HCT116 (cell line): ENCODE data around the gene SLC1A1. TPM values are rescaled to one million over a fixed set of nuclear protein-coding genes. Genes with fewer than 3 reads are reported as not detected.

ENCODE experiments used
- ATAC-seq: fragments of 200-7000 bp; cut with Tn5 transposase; 2 replicates; pipeline ENCODE4 v1.9.1; 2020; ENCODE audit warnings: mild to moderate bottlenecking, moderate library complexity
- BruUV-seq: library from RNA; stranded (reverse); fragments of 400-500 nt; replicated peaks from 2 replicates; lab custom pipeline; 2021; lab: Mats Ljungman, UMichigan
- CTCF ChIA-PET: fragments of 300-600 bp; sonication (Branson Sonifier 250); formaldehyde crosslinking; loops from one replicate; lab custom pipeline; 2021; ENCODE audit warnings: antibody characterized with exemption; lab: Charles Lee
- POLR2A ChIA-PET: fragments of 300-600, 350-600 bp; sonication (Branson Sonifier 250); formaldehyde crosslinking; loops from one replicate; lab custom pipeline; 2021; ENCODE audit warnings: antibody characterized with exemption; lab: Charles Lee
- RAD21 ChIA-PET, 2 experiments: fragments of 300-600 bp; sonication (Branson Sonifier 250); formaldehyde crosslinking; loops; one replicate each; lab custom pipeline; 2023; ENCODE audit warnings: low total read pairs in 2 of 2; ENCODE audit not compliant: uncharacterized antibody in 2 of 2, unreplicated experiment in 2 of 2, low non-redundant PET in 1 of 2; lab: Charles Lee
- DNase-seq: peaks from one replicate; pipeline ENCODE4 v3.0.0-alpha.2; 2010; ENCODE audit warnings: low read depth, low spot score
- H2AFZ ChIP-seq: fragments of 200-600 bp; shearing (Covaris generic), sonication (generic); 2 replicates; pipeline ENCODE4 v1.6.1; 2017; ENCODE audit warnings: low read depth, mixed run types, mixed read lengths, antibody characterized with exemption, low read length; ENCODE audit not compliant: poor library complexity, severe bottlenecking
- H3K27ac ChIP-seq: 2 replicates; pipeline ENCODE4 v1.5.1; 2012; ENCODE audit warnings: low read depth, low read length
- H3K27me3 ChIP-seq: fragments of 200-600 bp; sonication (generic); 2 replicates; pipeline ENCODE4 v1.6.1; 2016; ENCODE audit warnings: mixed run types, low read length, mixed read lengths; ENCODE audit not compliant: insufficient read depth
- H3K36me3 ChIP-seq, 2 experiments: fragments of 200-500 bp in 1 of 2; fragments of 200-600 bp in 1 of 2; sonication (Bioruptor generic) in 1 of 2; sonication (generic) in 1 of 2; 2 replicates each; pipeline versions ENCODE4 v1.5.1 to v1.6.1; 2014 to 2016; ENCODE audit warnings: low read length in 2 of 2, inconsistent platforms in 1 of 2, mixed read lengths in 1 of 2, mixed run types in 1 of 2; ENCODE audit not compliant: insufficient read depth in 2 of 2, control insufficient read depth in 1 of 2
- H3K4me1 ChIP-seq, 2 experiments: fragments of 200-600 bp in 1 of 2; sonication (generic) in 1 of 2; 2 replicates each; pipeline versions ENCODE4 v1.5.1 to v1.6.1; 2012 to 2017; ENCODE audit warnings: low read length in 2 of 2, inconsistent platforms in 1 of 2, mild to moderate bottlenecking in 1 of 2, mixed read lengths in 1 of 2, mixed run types in 1 of 2, moderate library complexity in 1 of 2; ENCODE audit not compliant: insufficient read depth in 2 of 2, control insufficient read depth in 1 of 2
- H3K4me2 ChIP-seq: fragments of 200-600 bp; sonication (generic); 2 replicates; pipeline ENCODE4 v1.6.1; 2017; ENCODE audit warnings: mixed run types, low read length, mixed read lengths
- H3K4me3 ChIP-seq, 2 experiments: fragments of 200-600 bp in 1 of 2; sonication (generic) in 1 of 2; replicated peaks in 1 of 2; 2 replicates each; pipeline ENCODE4 v1.5.1; 2011 to 2016; ENCODE audit warnings: low read length in 2 of 2, control low read depth in 1 of 2, low read depth in 1 of 2, mild to moderate bottlenecking in 1 of 2, mixed read lengths in 1 of 2, mixed run types in 1 of 2
- H3K79me2 ChIP-seq: fragments of 200-600 bp; sonication (generic); 2 replicates; pipeline ENCODE4 v1.6.1; 2017; ENCODE audit warnings: mild to moderate bottlenecking, mixed run types, low read length, moderate library complexity, mixed read lengths; ENCODE audit not compliant: insufficient read depth
- H3K9ac ChIP-seq: fragments of 200-600 bp; sonication (generic); 2 replicates; pipeline ENCODE4 v1.6.1; 2016; ENCODE audit warnings: low read length, mixed read lengths
- H3K9me2 ChIP-seq: fragments of 200-600 bp; sonication (generic), shearing (Covaris generic); 2 replicates; pipeline ENCODE4 v1.6.1; 2017; ENCODE audit warnings: mixed run types, mild to moderate bottlenecking, moderate library complexity; ENCODE audit not compliant: insufficient read depth
- H3K9me3 ChIP-seq, 2 experiments: fragments of 200-500 bp in 1 of 2; fragments of 200-600 bp in 1 of 2; sonication (Bioruptor generic) in 1 of 2; sonication (generic) in 1 of 2; 2 replicates each; pipeline ENCODE4 v1.6.1; 2014 to 2017; ENCODE audit warnings: low read length in 2 of 2, mixed read lengths in 2 of 2, inconsistent platforms in 1 of 2, low read depth in 1 of 2, mild to moderate bottlenecking in 1 of 2, mixed run types in 1 of 2, moderate library complexity in 1 of 2; ENCODE audit not compliant: control insufficient read depth in 1 of 2, insufficient read depth in 1 of 2
- H4K20me1 ChIP-seq: fragments of 200-600 bp; sonication (generic), shearing (Covaris generic); 2 replicates; pipeline ENCODE4 v1.6.1; 2017; ENCODE audit warnings: mixed run types, mild to moderate bottlenecking, moderate library complexity; ENCODE audit not compliant: insufficient read depth
- CEBPB ChIP-seq: IDR thresholded peaks from 2 replicates; pipeline ENCODE4 v1.6.1; 2012; ENCODE audit warnings: low read depth
- ELF1 ChIP-seq: IDR thresholded peaks from 2 replicates; pipeline ENCODE4 v1.6.1; 2012; ENCODE audit warnings: low read depth, borderline replicate concordance
- EZH2 ChIP-seq: fragments of 200-600 bp; sonication (generic); IDR thresholded peaks from 2 replicates; pipeline ENCODE4 v1.6.1; 2017; ENCODE audit warnings: antibody characterized with exemption, mixed run types
- EZH2phosphoT487 ChIP-seq: fragments of 200-600 bp; IDR thresholded peaks from 2 replicates; pipeline ENCODE4 v1.6.1; 2018; ENCODE audit warnings: antibody characterized with exemption, borderline replicate concordance
- FOSL1 ChIP-seq: IDR thresholded peaks from 2 replicates; pipeline ENCODE4 v1.6.1; 2012; ENCODE audit warnings: low read depth
- JUND ChIP-seq: IDR thresholded peaks from 2 replicates; pipeline ENCODE4 v1.6.1; 2012
- POLR2A ChIP-seq: IDR thresholded peaks from 2 replicates; pipeline ENCODE4 v1.7.0; 2011; ENCODE audit warnings: borderline replicate concordance; ENCODE audit not compliant: insufficient read depth, insufficient read length; ENCODE audit errors: extremely low read depth
- POLR2AphosphoS5 ChIP-seq: IDR thresholded peaks from 2 replicates; pipeline ENCODE4 v1.6.1; 2011; ENCODE audit warnings: mild to moderate bottlenecking, low read depth, low read length, moderate library complexity
- RAD21 ChIP-seq: IDR thresholded peaks from 2 replicates; pipeline ENCODE4 v1.6.1; 2012; ENCODE audit warnings: low read depth, mild to moderate bottlenecking
- SIN3A ChIP-seq: IDR thresholded peaks from 2 replicates; pipeline ENCODE4 v1.6.1; 2012; ENCODE audit warnings: low read depth
- SRF ChIP-seq: IDR thresholded peaks from 2 replicates; pipeline ENCODE4 v1.6.1; 2012; ENCODE audit warnings: low read depth
- ZBTB33 ChIP-seq: IDR thresholded peaks from 2 replicates; pipeline ENCODE4 v1.6.1; 2011; ENCODE audit warnings: mild to moderate bottlenecking, low read length, moderate library complexity; ENCODE audit not compliant: insufficient replicate concordance; ENCODE audit errors: extremely low read depth
- ZFX ChIP-seq: fragments of 450-650 bp; IDR thresholded peaks from 2 replicates; pipeline ENCODE4 v1.6.1; 2017
- ZNF274 ChIP-seq: fragments of 200-500 bp; sonication (Bioruptor generic); IDR thresholded peaks from 2 replicates; pipeline ENCODE4 v1.6.1; 2014; ENCODE audit warnings: mild to moderate bottlenecking, low read depth, low read length, inconsistent platforms
- intact Hi-C: fragments of 100-400 bp; cut with micrococcal nuclease; formaldehyde crosslinking; loops from 2 replicates; pipeline ENCODE4 v1.10.0; 2022
- total RNA-seq: library from RNA; stranded (reverse); gene quantifications from one replicate; pipeline ENCODE4 v1.2.1, GENCODE V29; 2021; ENCODE audit not compliant: unreplicated experiment
- TF ChIP-seq, protein P1 (sequence below): IDR thresholded peaks from 2 replicates; pipeline ENCODE4 v1.6.1; 2012
- TF ChIP-seq, protein P2 (sequence below), 3 experiments: fragments of 200-600 bp in 1 of 3; sonication (generic) in 1 of 3; IDR thresholded peaks in 2 of 3; conservative IDR thresholded peaks in 1 of 3; 2 replicates each; pipeline ENCODE4 v1.5.1; 2012 to 2017; ENCODE audit warnings: low read depth in 2 of 3, low read length in 2 of 3, antibody characterized with exemption in 1 of 3, borderline replicate concordance in 1 of 3, control low read depth in 1 of 3, mild to moderate bottlenecking in 1 of 3, mixed read lengths in 1 of 3, mixed run types in 1 of 3, moderate library complexity in 1 of 3; ENCODE audit not compliant: insufficient read depth in 1 of 3

The SLC1A1 gene
- total RNA-seq, 1 experiment from 2014 or later: 6.8 TPM

GRCh38 chr9:4620881-4621555 lies 130.8 kb downstream of the SLC1A1 start:
- DNase-seq: no peak
- ATAC-seq: no peak
- Histone ChIP-seq H4K20me1 (no peaks in the 10 kb centered on the region), H3K9me3 (no peaks in the 10 kb centered on the region), H3K27ac (no peak overlapping the region), H2AFZ (no peak overlapping the region), H3K27me3 (no peaks in the 10 kb centered on the region), H3K4me3 (no peak overlapping the region), H3K36me3 (no peaks in the 10 kb centered on the region), H3K4me2 (no peak overlapping the region), H3K9ac (no peak overlapping the region), H3K4me1 (no peaks in the 10 kb centered on the region), H3K9me2 (no peaks in the 10 kb centered on the region), H3K79me2 (no peaks in the 10 kb centered on the region)
- no TSS peak for BruUV-seq
- TF ChIP-seq ZBTB33 (no peak), ELF1 (no peak), SIN3A (no peak), POLR2AphosphoS5 (no peak), EZH2phosphoT487 (no peak), FOSL1 (no peak), EZH2 (no peak), ZFX (no peak), POLR2A (no peak), ZNF274 (no peak), CEBPB (no peak), SRF (no peak), RAD21 (no peak), JUND (no peak)
- TF ChIP-seq, protein P1, sequence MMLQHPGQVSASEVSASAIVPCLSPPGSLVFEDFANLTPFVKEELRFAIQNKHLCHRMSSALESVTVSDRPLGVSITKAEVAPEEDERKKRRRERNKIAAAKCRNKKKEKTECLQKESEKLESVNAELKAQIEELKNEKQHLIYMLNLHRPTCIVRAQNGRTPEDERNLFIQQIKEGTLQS: no peak
- TF ChIP-seq, protein P2, sequence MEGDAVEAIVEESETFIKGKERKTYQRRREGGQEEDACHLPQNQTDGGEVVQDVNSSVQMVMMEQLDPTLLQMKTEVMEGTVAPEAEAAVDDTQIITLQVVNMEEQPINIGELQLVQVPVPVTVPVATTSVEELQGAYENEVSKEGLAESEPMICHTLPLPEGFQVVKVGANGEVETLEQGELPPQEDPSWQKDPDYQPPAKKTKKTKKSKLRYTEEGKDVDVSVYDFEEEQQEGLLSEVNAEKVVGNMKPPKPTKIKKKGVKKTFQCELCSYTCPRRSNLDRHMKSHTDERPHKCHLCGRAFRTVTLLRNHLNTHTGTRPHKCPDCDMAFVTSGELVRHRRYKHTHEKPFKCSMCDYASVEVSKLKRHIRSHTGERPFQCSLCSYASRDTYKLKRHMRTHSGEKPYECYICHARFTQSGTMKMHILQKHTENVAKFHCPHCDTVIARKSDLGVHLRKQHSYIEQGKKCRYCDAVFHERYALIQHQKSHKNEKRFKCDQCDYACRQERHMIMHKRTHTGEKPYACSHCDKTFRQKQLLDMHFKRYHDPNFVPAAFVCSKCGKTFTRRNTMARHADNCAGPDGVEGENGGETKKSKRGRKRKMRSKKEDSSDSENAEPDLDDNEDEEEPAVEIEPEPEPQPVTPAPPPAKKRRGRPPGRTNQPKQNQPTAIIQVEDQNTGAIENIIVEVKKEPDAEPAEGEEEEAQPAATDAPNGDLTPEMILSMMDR (IDR thresholded peaks at IDR 0.05 in 2 of 3, conservative IDR thresholded peaks at IDR 0.05 in 1 of 3; ENCODE audit: borderline replicate concordance in 1 of 3, insufficient read depth in 1 of 3, low read depth in 2 of 3, low read length in 2 of 3): no peak
- ChIA-PET POLR2A (no interaction called here), RAD21 (no interaction called here), CTCF (interaction anchor here (1.3 kb wide), 1 partner anchor 16 kb away, joined by 8 read pairs; no protein-coding TSS in a partner anchor)
- intact Hi-C loops: no loop called here
